Endodermal cell (in vitro differentiated cells): ENCODE measurements around the gene MACC1. TPM values are rescaled to one million over a fixed set of nuclear protein-coding genes. Genes with fewer than 3 reads are reported as not detected.
"Not testable (repeated sequence)": the region's sequence is repeated elsewhere in the genome, so short reads cannot be mapped to it uniquely, and the experiment has no call there.

Experiments
- DNase-seq: peaks from one replicate; pipeline ENCODE4 v3.0.0-alpha.2; 2017
- H3K27ac ChIP-seq: 2 replicates; pipeline ENCODE4 v1.5.1; 2013; ENCODE audit warnings: mild to moderate bottlenecking, low read depth, low read length, moderate library complexity
- H3K27me3 ChIP-seq: 2 replicates; pipeline ENCODE4 v1.6.1; 2013; ENCODE audit warnings: mild to moderate bottlenecking, low read length, moderate library complexity; ENCODE audit not compliant: insufficient read depth, control insufficient read depth, poor library complexity, severe bottlenecking
- H3K36me3 ChIP-seq: 2 replicates; pipeline ENCODE4 v1.7.0; 2013; ENCODE audit warnings: mild to moderate bottlenecking, low read length, moderate library complexity; ENCODE audit not compliant: control insufficient read depth, insufficient read depth
- H3K4me1 ChIP-seq: one replicate; pipeline ENCODE4 v1.7.0; 2013; ENCODE audit warnings: low read length; ENCODE audit not compliant: control insufficient read depth, insufficient read depth
- H3K4me3 ChIP-seq: 2 replicates; pipeline ENCODE4 v1.5.1; 2013; ENCODE audit warnings: mild to moderate bottlenecking, low read length, moderate library complexity
- H3K9ac ChIP-seq: 2 replicates; pipeline ENCODE4 v1.6.1; 2013; ENCODE audit warnings: mild to moderate bottlenecking, low read length, moderate library complexity; ENCODE audit not compliant: poor library complexity, severe bottlenecking; ENCODE audit errors: extremely low read depth
- H3K9me3 ChIP-seq: 2 replicates; pipeline ENCODE4 v1.6.1; 2013; ENCODE audit warnings: mild to moderate bottlenecking, low read length, moderate library complexity; ENCODE audit not compliant: control insufficient read depth
- H3K27ac Mint-ChIP-seq: 2 replicates; pipeline ENCODE4 v1.8.0; 2020; ENCODE audit warnings: mixed read lengths
- H3K27me3 Mint-ChIP-seq: 2 replicates; pipeline ENCODE4 v1.8.0; 2021; ENCODE audit warnings: mild to moderate bottlenecking, mixed read lengths; ENCODE audit not compliant: insufficient read depth
- H3K36me3 Mint-ChIP-seq: 2 replicates; pipeline ENCODE4 v1.8.0; 2020; ENCODE audit warnings: low read depth, mixed read lengths
- H3K4me1 Mint-ChIP-seq: 2 replicates; pipeline ENCODE4 v1.8.0; 2020; ENCODE audit warnings: mixed read lengths
- H3K4me3 Mint-ChIP-seq: 2 replicates; pipeline ENCODE4 v1.8.0; 2020; ENCODE audit warnings: mild to moderate bottlenecking, moderate library complexity, mixed read lengths
- H3K9me3 Mint-ChIP-seq: 2 replicates; pipeline ENCODE4 v1.8.0; 2020; ENCODE audit warnings: mild to moderate bottlenecking, mixed read lengths
- WGBS, 2 experiments: methylation state at CpG; one replicate each; pipeline versions ENCODE4 v1.1.5 to v1.1.7; 2013; ENCODE audit warnings: missing lambda C conversion rate in 2 of 2, mixed read lengths in 1 of 2; ENCODE audit not compliant: insufficient coverage in 1 of 2, insufficient read length in 1 of 2; 5-methylcytosine and 5-hydroxymethylcytosine counted together
- total RNA-seq, 2 donors: library from RNA; stranded (reverse); fragmentation: NEBNext Ultra II Directional in 1 of 2; extraction: Animal tissue kit (Norgen Biotek cat#: 25700) in 1 of 2; gene quantifications; 2 replicates in 1 of 2; 3 replicates in 1 of 2; pipeline ENCODE4 v1.2.1, GENCODE V29; 2021
- TF ChIP-seq, protein P1 (sequence below): fragments of 200-600 bp; sonication (generic); conservative IDR thresholded peaks from 2 replicates; pipeline ENCODE4 v1.5.0; 2021; ENCODE audit warnings: antibody characterized with exemption, mild to moderate bottlenecking

The MACC1 gene
- total RNA-seq, 2 donors from 2014 or later: 1.4 to 2.0 TPM

DNA sequence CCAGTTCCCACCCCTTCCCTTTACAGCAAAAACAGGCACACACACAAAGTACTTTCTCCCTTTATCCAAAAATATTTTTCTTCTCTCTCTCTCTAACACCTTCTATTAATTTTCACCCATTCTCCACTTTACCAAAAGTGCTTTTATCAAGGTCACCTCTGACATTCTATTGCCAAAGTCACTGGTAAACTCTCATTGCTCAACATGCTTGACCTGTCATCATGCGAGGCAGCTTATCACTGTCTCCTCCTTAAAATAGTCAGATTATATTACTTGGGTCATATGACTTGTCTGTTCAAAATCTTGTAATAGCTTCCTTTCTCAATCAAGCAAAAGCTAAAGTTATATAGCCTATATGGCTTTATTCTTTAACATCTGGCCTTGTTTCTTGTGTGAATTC, 28.6 kb downstream of the MACC1 start:
- no peaks in the 10 kb centered on the region for H3K27me3 ChIP-seq
- H3K4me1 ChIP-seq: no peaks in the 10 kb centered on the region
- H3K9ac ChIP-seq: no peak overlapping the region
- Mint-ChIP-seq H3K9me3 (peaks cover 10% of the 10 kb centered on the region), H3K27me3 (no peaks in the 10 kb centered on the region), H3K36me3 (no peaks in the 10 kb centered on the region), H3K27ac (no peak overlapping the region), H3K4me3 (no peak overlapping the region), H3K4me1 (peaks cover 6% of the 10 kb centered on the region)
- H3K9me3 ChIP-seq: peaks cover 8% of the 10 kb centered on the region
- H3K27ac ChIP-seq: no peak overlapping the region
- no peak overlapping the region for H3K4me3 ChIP-seq
- DNase-seq: no peak
- no peaks in the 10 kb centered on the region for H3K36me3 ChIP-seq
- 92% methylated on average over 1 of the region's 1 CpG; no CpG with 5 or more reads in 1 of the 2 experiments for WGBS, 2 experiments
- TF ChIP-seq, protein P1, sequence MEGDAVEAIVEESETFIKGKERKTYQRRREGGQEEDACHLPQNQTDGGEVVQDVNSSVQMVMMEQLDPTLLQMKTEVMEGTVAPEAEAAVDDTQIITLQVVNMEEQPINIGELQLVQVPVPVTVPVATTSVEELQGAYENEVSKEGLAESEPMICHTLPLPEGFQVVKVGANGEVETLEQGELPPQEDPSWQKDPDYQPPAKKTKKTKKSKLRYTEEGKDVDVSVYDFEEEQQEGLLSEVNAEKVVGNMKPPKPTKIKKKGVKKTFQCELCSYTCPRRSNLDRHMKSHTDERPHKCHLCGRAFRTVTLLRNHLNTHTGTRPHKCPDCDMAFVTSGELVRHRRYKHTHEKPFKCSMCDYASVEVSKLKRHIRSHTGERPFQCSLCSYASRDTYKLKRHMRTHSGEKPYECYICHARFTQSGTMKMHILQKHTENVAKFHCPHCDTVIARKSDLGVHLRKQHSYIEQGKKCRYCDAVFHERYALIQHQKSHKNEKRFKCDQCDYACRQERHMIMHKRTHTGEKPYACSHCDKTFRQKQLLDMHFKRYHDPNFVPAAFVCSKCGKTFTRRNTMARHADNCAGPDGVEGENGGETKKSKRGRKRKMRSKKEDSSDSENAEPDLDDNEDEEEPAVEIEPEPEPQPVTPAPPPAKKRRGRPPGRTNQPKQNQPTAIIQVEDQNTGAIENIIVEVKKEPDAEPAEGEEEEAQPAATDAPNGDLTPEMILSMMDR: no peak

- H3K27ac Mint-ChIP-seq, H3K4me3 ChIP-seq, H3K4me1 Mint-ChIP-seq, H3K27ac ChIP-seq, H3K9me3 ChIP-seq, H3K9me3 Mint-ChIP-seq, H3K4me1 ChIP-seq, H3K27me3 ChIP-seq, H3K36me3 Mint-ChIP-seq, H3K4me3 Mint-ChIP-seq, H3K27me3 Mint-ChIP-seq, H3K9ac ChIP-seq, DNase-seq, H3K36me3 ChIP-seq: not testable (repeated sequence)
- WGBS, 2 experiments: 95 to 100% methylated on average over 1 to 4 of the region's 4 CpGs
These were observed 29.3 kb downstream of the MACC1 start for GRCh38 chr7:20187850-20188249.

GRCh38 chr7:20185988-20186387, 31.2 kb downstream of the MACC1 start:
- 93 to 94% methylated on average over 4 to 5 of the region's 5 CpGs for WGBS, 2 experiments
- H3K27ac ChIP-seq: no peak overlapping the region
- H3K4me1 ChIP-seq: no peaks in the 10 kb centered on the region
- H3K9me3 Mint-ChIP-seq: peaks cover 10% of the 10 kb centered on the region
- H3K27me3 ChIP-seq: no peaks in the 10 kb centered on the region
- no peak overlapping the region for H3K4me3 Mint-ChIP-seq
- no peak overlapping the region for H3K4me3 ChIP-seq
- H3K9me3 ChIP-seq: peaks cover 8% of the 10 kb centered on the region
- TF ChIP-seq, protein P1: no peak
- no peak overlapping the region for H3K27ac Mint-ChIP-seq
- DNase-seq: no peak
- H3K27me3 Mint-ChIP-seq: no peaks in the 10 kb centered on the region
- no peaks in the 10 kb centered on the region for H3K36me3 Mint-ChIP-seq
- H3K36me3 ChIP-seq: no peaks in the 10 kb centered on the region
- no peak overlapping the region for H3K9ac ChIP-seq
- peaks cover 2% of the 10 kb centered on the region for H3K4me1 Mint-ChIP-seq

GRCh38 chr7:20183086-20183485, 34.1 kb downstream of the MACC1 start:
- H3K9ac ChIP-seq: no peak overlapping the region
- H3K36me3 ChIP-seq: no peaks in the 10 kb centered on the region
- H3K27ac Mint-ChIP-seq: no peak overlapping the region
- no peaks in the 10 kb centered on the region for H3K27me3 ChIP-seq
- H3K4me1 ChIP-seq: no peaks in the 10 kb centered on the region
- H3K4me3 ChIP-seq: no peak overlapping the region
- no peaks in the 10 kb centered on the region for H3K36me3 Mint-ChIP-seq
- H3K4me1 Mint-ChIP-seq: no peaks in the 10 kb centered on the region
- H3K27me3 Mint-ChIP-seq: no peaks in the 10 kb centered on the region
- H3K27ac ChIP-seq: no peak overlapping the region
- TF ChIP-seq, protein P1: no peak
- no peak overlapping the region for H3K4me3 Mint-ChIP-seq
- WGBS, 2 experiments: 80 to 86% methylated on average over 4 of the region's 4 CpGs
- no peaks in the 10 kb centered on the region for H3K9me3 Mint-ChIP-seq
- no peaks in the 10 kb centered on the region for H3K9me3 ChIP-seq
- DNase-seq: no peak
